ENCODE measurements around the gene C15orf39.

Gene C15orf39

DNA sequence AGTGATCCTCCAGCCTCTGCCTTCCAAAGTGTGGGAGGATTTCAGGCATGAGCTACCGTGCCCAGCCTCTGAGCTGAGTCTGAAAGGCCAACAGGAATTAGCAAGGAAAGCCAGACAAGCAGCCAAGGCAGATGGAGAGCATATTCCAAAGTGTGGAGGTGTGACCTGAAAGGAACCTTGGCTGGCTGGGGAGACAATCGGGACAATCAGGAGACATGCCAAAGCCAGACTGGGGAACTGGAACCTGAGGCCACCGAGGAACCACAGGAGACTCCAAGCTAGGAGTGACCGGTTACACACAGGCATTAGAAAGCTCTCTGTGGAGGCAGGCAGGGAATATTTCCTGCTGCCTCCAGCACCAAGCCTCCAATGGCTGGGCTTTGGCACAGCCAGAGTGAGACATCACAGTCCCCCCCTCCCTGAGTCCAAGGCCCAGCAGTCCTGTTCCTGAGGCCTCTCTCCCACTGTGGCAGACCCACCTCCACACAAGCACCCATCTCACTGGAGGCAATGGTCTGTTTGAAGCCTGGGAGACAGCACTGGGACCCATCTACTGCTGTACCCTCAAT lies 4.5 kb upstream of the C15orf39 start:
- DNase-seq (ENCODE audit: low read depth): no peak

- no peak for DNase-seq (ENCODE audit: low read depth)
Measured at GRCh38 chr15:75198560-75199356, 2.9 kb upstream of the C15orf39 start.

DNA sequence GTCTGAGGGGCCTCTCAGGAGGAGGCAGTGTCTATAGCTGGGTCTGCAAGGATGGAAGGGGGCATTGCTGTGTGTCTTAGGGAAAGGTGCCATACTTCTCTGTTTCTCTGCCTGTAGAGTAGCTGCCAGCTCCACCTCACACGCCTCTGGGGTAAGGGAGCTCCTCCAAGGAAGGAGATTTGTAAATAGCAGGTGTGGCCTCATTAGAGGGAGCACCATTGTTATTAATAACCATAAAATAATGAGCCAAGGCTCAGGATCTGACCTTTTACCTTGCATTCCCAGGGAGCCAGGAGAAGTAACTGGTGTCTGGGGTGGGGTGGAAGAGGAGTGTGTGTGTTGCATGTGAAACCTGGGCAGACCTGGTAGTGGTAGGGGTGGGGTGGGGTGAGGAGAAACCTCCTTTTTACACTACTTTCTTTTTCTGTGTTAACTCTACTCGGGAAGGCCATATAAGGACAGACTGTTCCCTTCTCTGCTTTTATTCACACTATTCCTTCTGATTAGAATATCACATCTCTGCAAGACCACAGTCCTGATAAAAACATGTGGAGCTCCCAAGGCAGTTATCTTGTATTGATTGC lies 2.2 kb upstream of the C15orf39 start:
- DNase-seq (ENCODE audit: low read depth): no peak

GRCh38 chr15:75200391-75200764 lies 1.3 kb upstream of the C15orf39 start:
- DNase-seq (ENCODE audit: low read depth): no peak

DNA sequence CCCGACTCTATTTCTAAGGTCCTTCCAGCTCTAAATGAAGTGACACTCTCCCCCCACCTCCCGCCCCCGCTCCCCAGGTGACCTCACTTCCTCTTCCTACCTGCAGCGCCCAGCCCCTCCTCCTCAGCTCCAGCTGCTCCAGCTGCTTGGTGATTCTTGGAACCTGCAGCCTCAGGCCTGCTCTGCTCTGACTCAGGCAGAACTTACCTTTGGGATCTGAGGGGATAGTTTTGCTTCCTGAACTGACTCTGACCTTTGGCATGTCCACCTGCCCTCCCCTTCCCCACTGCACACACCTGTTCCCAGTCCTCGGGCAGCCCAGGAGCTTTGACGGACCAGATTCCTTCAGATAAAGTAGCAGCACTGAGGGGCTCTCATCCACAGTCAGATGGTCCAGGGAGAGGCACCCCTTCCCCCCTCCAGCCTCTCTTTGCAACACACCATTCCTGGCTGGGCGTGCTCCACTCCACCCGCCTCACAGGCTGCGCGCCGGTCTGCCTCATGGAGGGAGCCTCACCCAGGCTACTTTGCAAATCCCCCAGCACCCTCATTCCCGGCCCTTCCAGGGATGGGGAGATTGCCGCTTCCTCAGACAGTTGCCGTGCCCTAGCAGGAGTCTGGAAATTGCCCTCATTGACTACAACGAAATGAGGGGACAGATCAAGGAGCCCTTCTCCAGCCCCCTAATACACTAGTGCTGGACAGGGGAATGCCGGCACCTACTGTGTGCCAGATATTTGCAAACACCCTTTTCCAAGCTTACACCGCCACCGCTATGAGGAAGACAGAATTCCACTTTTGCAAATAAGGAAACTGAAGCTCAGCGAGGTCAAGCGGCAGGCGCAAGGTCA lies 692 bp upstream of the C15orf39 start:
- peak; percentile 17 for DNase-seq (ENCODE audit: low read depth)

- DNase-seq (ENCODE audit: low read depth): peak; percentile 66
Measured at GRCh38 chr15:75202251-75203016, 752 bp downstream of the C15orf39 start.

DNA sequence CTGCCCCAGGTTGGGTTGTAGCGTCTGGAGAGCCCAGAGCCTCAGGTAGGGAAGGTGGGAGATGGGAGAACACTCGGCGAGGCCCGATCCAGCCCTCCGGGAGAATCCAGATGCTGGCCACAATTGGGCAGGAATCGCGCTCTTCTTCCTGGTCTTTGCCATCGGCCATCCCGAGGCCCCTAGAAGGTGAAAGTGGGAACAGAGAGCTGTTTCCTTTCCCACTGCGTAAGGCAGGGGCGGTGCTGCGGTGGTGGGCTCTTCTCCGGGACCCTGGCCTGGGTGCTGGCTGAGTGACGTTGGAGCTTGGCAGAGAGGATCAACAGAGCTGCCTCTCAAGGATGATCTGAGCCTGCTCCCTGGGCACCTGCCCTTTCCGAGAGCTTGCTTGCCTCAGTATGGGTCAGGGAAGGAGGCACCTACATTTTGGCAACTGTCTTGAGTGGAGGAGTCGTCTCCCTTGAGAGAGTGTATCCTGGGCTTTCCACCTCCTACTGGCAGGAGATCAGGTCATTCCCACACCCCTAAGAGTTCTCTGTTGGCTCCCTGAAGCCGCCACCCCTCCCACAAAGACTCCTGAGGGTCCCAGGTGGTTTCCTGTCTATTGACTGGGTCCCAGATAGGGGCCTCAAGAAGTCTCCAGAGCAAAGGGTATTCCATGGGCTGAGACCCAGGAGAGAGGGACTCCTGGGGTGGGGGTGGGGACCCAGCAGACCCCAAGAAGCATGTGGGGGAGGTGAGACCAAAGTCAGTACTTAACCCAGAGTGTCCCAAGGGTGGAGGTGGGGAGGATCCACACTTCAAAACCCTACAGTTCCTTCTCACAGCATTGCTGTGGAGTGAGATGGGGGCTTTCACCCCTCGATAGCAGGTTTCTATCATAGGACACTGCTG lies 1.6 kb downstream of the C15orf39 start:
- no peak for DNase-seq (ENCODE audit: low read depth)

DNA sequence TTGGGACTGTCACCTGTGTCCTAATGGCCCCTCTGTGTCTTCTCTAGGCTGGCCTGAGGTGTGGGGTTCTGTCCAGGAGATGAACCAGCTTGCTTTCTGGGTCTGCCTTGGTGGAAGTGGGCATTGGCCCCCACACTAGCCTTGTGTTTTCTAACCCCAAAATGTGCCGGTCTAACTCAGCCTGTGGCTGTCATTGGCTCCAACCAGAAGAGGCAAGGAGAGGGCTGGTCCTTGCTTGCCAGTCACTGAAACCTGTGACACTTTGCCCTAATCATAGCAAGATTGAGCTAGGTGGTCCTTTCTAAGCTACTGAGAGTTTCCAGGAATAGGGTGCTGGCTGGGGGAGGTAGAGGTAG lies 2.2 kb downstream of the C15orf39 start:
- DNase-seq (ENCODE audit: low read depth): no peak

- DNase-seq (ENCODE audit: low read depth): peak; percentile 68
Measured at GRCh38 chr15:75204340-75205063, 2.8 kb downstream of the C15orf39 start.

- DNase-seq (ENCODE audit: low read depth): no peak
Measured at GRCh38 chr15:75205064-75205395, 3.3 kb downstream of the C15orf39 start.

GRCh38 chr15:75206006-75206405 lies 4.3 kb downstream of the C15orf39 start:
- DNase-seq (ENCODE audit: low read depth): no peak

DNA sequence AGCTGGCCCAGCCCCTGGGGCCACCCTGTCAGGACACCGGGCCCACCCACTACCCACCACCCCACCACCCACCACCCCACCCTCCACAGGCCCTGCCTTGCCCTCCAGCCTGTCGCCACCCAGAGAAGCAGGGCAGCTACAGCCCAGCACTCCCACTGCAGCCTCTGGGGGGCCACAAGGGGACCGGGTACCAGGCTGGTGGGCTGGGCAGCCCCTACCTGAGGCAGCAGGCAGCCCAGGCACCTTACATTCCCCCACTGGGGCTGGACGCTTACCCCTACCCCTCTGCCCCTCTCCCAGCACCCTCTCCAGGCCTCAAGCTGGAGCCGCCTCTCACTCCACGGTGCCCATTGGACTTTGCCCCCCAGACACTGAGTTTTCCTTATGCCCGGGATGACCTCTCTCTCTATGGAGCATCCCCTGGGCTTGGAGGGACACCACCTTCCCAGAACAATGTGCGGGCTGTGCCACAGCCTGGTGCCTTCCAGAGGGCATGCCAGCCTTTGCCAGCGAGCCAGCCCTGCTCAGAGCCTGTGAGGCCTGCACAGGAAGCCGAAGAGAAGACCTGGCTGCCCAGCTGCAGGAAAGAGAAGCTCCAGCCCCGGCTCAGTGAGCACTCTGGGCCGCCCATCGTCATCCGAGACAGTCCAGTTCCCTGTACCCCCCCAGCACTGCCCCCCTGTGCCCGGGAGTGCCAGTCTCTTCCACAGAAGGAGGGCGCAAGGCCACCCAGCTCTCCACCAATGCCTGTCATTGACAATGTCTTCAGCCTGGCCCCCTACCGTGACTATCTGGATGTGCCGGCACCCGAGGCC lies 5.3 kb downstream of the C15orf39 start:
- DNase-seq (ENCODE audit: low read depth): no peak

- DNase-seq (ENCODE audit: low read depth): no peak
Measured at GRCh38 chr15:75207618-75208500, 6.2 kb downstream of the C15orf39 start.

DNA sequence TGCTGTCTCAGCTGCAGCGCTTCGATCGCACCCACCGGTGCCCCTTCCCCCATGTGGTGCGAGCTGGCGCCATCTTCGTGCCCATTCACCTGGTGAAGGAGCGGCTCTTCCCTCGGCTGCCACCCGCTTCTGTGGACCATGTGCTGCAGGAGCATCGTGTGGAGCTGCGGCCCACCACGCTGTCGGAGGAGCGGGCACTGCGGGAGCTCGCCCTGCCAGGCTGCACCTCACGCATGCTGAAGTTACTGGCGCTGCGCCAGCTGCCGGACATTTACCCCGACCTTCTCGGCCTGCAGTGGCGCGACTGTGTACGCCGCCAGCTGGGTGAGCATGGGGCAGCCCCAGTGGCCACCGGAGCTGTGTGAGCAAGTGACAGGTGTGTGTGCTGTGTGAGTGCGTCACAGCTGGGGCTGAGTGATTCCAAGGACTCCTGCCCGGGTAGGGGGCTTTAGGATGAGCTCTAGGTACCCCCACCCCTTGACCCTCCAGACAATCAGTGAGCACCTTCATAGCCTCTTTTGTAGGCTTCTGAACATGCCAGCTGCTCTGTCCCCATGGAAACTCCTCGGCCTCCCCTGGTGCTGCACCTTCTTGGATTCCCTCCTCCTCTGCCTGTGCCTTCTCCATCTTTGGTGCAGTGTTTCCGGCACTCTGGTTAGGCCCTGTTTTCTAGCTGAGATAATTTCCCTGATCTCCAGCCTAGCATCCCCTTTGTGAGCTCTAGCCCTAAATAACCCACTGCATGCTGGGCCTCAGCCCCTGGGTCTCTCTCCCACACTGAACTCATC lies 7.0 kb downstream of the C15orf39 start:
- DNase-seq (ENCODE audit: low read depth): no peak

GRCh38 chr15:75209289-75209676 lies 7.6 kb downstream of the C15orf39 start:
- no peak for DNase-seq (ENCODE audit: low read depth)

GRCh38 chr15:75210811-75211230 lies 9.1 kb downstream of the C15orf39 start:
- DNase-seq (ENCODE audit: low read depth): no peak

- no peak for DNase-seq (ENCODE audit: low read depth)
Measured at GRCh38 chr15:75211436-75212199, 9.9 kb downstream of the C15orf39 start.

Measured in stimulated activated CD8-positive, alpha-beta memory T cell treated with anti-CD3 and anti-CD28 coated beads, Interleukin-7, amount 100 ng/mL, for 24 hours (primary cell).